ENCODE results near the gene ARID3A.
A peak's percentile ranks its signal among the peaks of the same experiment; 100 is the strongest.
"Not testable (repeated sequence)": the region's sequence is repeated elsewhere in the genome, so short reads cannot be mapped to it uniquely, and the experiment has no call there.

Gene ARID3A

DNA sequence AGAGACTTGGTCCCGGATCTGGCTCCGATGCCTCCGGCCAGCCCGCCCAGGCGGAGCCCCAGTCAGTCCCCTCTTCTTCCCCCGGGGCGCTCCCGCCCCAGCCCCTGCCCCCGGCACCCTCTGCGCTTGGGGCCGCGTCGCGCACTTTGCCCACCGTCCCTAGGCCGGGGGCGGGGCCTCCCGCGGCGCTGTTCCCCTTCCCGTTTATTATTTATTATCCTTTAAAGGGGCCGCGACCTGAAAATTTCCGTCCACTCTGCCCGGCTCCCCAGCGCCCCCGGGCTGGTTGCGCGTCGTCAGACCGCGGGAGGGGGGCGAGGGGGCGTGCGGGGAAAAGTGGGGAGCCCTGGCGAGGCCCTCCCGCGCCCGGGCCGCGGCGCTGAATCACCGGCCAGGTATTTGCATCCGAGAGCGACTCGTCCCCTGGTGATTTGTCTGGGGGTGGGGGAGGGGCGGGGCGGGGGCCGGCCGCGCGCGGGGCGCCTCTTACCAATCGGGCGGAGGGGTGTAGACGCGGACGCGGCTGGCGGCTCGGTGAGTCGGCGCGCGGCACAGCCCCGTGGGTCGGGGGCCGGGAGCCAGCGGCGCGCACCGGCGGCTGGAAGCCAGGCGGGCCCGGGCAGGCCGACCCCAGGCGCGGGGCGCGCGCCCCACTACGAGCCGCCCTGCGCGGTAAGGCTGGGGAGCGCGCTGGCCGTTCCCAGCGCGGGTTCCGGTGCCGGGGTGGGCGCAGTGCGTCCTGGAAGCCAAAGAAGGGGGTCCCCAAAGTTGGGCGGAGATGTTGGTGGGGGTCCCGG, at the start of gene ARID3A:
Gene ARID3A (plus strand): TSS at position 510 of the 797 bp plus-strand sequence. CDS start 3,494 bp downstream, outside the sequence.
- peak; percentile 62 to 70 for DNase-seq (ENCODE audit: low read depth in 2 of 2)

DNA sequence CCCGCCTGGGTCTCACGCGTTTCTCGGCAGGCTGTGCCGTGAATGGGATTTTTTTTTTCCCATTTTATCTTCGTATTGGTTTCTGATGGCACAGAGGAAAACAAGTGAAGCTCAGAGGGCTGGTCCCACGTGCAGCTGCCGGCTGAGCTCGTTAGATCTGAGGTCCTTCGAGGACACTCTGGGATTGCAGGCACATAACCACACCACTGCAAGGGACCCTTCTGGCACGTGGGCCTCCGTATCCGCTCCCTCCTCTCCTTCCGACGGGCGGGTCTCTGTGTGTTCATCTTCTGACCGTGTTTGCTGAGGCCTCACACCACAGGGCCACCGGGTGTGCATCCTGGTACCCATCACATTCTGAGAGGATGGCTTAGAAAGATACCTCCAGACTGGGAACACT, 49.7 kb upstream of the ARID3A start:
- no peak for DNase-seq (ENCODE audit: low read depth in 2 of 2)

- no peak for DNase-seq (ENCODE audit: low read depth in 2 of 2)
Observed at GRCh38 chr19:876780-877314, 49.0 kb upstream of the ARID3A start.

DNA sequence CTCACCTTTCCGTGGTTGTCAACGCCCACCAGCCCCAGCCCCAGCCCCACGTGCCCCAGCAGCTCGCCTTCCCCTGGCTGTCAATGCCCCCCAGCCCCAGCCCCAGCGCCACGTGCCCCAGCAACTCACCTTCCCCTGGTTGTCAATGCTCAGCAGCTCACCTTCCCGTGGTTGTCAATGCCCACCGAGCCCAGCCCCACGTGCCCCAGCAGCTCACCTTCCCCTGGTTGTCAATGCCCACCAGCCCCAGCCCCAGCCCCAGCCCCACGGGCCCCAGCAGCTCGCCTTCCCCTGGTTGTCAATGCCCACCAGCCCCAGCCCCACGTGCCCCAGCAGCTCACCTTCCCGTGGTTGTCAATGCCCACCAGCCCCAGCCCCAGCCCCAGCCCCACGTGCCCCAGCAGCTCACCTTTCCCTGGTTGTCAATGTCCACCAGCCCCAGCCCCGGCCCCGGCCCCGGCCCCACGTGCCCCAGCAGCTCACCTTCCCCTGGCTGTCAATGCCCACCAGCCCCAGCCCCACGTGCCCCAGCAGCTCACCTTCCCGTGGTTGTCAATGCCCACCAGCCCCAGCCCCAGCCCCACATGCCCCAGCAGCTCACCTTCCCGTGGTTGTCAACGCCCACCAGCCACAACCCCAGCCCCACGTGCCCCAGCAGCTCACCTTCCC, 47.7 kb upstream of the ARID3A start:
- not testable (repeated sequence) for DNase-seq (ENCODE audit: low read depth in 2 of 2)

GRCh38 chr19:878751-879561, 46.9 kb upstream of the ARID3A start:
- DNase-seq (ENCODE audit: low read depth in 2 of 2), result not testable (repeated sequence)

DNA sequence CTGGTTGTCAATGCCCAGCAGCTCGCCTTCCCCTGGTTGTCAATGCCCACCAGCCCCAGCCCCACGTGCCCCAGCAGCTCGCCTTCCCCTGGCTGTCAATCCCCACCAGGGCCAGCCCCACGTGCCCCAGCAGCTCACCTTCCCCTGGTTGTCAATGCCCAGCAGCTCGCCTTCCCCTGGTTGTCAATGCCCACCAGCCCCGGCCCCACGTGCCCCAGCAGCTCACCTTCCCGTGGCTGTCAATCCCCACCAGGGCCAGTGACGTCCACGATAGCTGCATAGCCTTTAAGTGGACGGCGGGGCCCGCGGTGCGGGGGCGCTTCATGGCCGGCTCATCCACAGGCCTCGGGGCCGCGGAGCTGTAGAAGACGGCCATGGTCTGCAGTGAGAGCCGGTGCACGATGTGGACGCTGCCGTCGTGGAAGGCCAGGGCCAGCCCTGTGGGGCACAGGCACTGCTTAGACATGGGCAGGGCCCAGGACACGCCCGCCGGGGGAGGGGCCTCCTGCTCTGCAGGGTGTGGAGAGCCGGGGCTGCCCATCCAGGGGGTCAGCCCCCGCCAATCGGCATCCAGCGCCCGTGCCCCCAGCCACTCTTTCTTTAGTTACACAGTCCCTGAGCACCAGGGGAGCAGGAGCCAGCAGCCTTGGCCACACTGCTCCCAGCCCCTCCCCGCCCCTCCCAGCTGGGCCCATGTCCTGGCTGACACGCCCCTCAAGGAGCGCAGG, 46.0 kb upstream of the ARID3A start:
- DNase-seq (ENCODE audit: low read depth in 2 of 2), result no peak

- no peak for DNase-seq (ENCODE audit: low read depth in 2 of 2)
Observed at GRCh38 chr19:881385-882071, 44.3 kb upstream of the ARID3A start.

- DNase-seq (ENCODE audit: low read depth in 2 of 2), result no peak
Observed at GRCh38 chr19:882871-883497, 42.9 kb upstream of the ARID3A start.

GRCh38 chr19:883661-884211, 42.1 kb upstream of the ARID3A start:
- no peak for DNase-seq (ENCODE audit: low read depth in 2 of 2)

DNA sequence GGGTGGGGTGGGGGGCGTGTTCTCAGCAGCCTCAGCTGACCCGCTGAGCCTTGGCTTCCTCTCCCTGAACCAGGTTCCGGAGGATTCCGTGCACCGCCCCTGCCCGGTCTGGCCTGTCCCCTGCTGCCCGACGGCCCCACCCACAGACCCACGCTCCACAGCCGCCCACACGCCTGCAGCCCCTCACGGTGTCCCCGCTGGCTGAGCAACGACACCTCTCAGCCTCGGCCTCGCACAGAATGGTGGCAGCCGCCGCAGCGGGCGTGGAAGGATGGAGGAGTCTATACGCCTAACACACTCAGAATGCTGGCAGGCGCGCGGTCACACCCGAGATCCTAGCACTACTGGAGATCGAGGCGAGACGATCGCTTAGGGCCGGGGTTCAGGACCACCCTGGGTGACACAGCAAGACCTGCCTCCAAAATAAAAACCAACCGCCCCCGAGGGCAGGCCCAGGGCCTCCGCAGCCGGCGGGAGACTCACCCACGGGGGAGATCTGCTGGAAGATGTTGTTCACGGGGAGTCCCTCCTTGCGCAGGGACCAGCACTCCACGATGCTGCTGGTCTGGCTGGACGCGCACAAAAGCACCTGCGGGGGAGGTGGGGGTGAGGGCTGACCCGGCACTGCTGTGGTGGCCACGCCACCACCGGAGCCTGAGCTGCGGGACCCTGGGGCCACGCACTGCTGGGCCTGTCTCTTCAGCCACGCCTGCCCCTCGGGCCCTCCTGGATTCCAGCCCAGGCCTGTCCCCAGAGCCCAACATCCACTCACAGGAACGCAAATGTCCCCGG, 41.2 kb upstream of the ARID3A start:
- DNase-seq (ENCODE audit: low read depth in 2 of 2), result no peak

DNA sequence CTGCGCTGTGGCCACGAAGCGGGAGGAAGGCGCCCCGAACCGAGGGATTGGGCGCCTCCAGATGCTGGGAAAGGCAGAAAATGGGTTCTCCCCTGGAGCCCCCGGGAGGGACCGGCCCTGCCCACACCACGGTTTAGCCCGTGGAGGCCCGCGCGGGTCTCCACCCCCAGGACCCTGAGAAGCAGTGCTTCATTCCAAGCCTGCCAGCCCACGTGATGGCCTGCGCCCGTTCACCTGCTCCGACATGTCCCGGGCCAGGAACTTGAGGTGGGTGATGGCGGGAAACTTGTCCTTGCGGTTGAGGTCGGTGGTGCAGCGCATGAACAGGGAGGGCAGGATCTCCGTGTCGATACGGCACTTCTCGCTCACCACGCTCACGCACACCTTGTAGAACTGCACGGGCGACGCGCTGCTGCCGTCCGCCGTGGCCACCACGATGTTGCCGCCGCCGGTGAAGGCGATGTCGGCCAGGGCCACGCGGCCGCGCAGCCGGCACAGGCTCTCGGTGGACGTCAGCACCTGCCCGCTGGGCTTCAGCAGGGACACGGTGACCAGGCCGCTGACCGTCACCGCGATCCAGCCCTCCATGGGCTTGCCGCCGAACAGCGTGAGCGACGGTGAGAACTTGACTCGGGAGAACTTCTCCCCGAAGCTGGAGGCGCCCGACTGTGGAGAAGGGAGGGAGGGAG, 40.2 kb upstream of the ARID3A start:
- DNase-seq (ENCODE audit: low read depth in 2 of 2), result no peak

- no peak for DNase-seq (ENCODE audit: low read depth in 2 of 2)
Observed at GRCh38 chr19:887072-887471, 38.8 kb upstream of the ARID3A start.

- no peak for DNase-seq (ENCODE audit: low read depth in 2 of 2)
Observed at GRCh38 chr19:887599-887998, 38.2 kb upstream of the ARID3A start.

DNA sequence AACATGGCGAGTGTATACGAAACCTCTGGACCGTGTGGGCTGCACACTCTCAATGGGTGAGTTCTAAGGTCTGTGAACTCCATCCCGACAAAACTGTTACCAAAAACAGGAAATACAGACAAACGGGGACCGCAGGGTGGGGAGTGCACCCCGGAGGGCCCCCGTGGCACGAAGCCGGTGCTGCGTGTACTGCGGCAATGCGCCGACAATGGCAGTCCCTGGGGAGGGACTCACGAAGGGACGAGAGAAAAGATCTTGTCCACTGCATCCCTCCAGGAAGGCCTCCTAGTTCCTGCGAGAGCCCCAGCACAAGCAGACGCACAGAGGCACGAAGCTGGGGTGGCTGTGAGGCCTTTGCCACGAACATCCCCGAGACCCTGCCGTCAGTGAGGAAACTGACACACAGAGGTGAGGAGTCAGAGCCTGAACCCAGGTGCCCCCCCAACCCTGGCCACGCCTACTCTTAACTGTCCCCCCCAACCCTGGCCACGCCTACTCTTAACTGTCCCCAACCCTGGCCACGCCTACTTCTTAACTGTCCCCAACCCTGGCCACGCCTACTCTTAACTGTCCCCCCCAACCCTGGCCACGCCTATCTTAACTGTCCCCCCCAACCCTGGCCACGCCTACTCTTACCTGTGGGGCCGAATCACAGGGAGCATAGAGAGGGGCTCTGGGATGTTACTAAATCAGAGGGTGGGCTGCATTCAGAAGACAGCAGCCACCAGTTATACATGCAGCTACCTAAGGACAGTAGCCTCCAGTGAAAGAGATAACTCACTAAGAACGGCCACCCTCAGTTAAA, 37.1 kb upstream of the ARID3A start:
- DNase-seq (ENCODE audit: low read depth in 2 of 2), result no peak

GRCh38 chr19:889662-890295, 36.1 kb upstream of the ARID3A start:
- no peak for DNase-seq (ENCODE audit: low read depth in 2 of 2)

DNA sequence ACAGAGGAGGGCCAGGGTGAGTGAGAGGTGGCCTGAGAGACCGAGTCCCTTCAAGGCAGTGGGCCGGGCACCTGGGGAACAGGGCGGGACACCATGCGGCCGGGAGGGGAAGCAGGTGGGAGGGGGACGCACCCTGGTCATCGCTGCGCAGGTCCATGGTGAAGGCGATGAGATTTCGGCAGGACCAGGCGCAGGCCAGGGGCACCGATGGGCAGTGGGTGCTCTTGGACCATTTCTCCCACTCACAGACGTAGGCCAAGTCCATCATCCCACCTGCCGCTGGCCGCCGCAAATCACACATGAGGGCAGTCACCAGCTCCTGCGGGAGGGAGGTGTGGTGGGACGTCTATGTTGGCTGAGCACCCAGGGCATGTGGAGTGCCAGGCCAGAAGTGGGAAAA, 35.0 kb upstream of the ARID3A start:
- DNase-seq (ENCODE audit: low read depth in 2 of 2), result no peak
